GM12892 (cell line): Measurements from ENCODE around the gene TUG1.

Experiments used
- POLR2A ChIP-seq: IDR thresholded peaks from 2 replicates; pipeline ENCODE4 v1.6.1; 2011; ENCODE audit warnings: low read depth, low read length, control low read depth
- POLR2AphosphoS5 ChIP-seq: IDR thresholded peaks from 2 replicates; pipeline ENCODE4 v1.6.1; 2011; ENCODE audit warnings: low read depth, low read length, control low read depth
- TAF1 ChIP-seq: IDR thresholded peaks from 2 replicates; pipeline ENCODE4 v1.6.1; 2011; ENCODE audit warnings: low read depth, mild to moderate bottlenecking, control low read depth, low read length, borderline replicate concordance

GRCh38 chr22:30922151-30922611 is 46.9 kb upstream of the TUG1 start:
- TF ChIP-seq POLR2AphosphoS5: no peak
- TF ChIP-seq TAF1: no peak
- TF ChIP-seq POLR2A: peak; percentile 26; the same call in 1 of the 2 replicates
